ENCODE data around the gene KIAA0232. TPM values are rescaled to one million over a fixed set of nuclear protein-coding genes. Genes with fewer than 3 reads are reported as not detected.

The KIAA0232 gene
- polyA plus RNA-seq, 1 donor from 2014 or later, result 57.6 TPM

DNA sequence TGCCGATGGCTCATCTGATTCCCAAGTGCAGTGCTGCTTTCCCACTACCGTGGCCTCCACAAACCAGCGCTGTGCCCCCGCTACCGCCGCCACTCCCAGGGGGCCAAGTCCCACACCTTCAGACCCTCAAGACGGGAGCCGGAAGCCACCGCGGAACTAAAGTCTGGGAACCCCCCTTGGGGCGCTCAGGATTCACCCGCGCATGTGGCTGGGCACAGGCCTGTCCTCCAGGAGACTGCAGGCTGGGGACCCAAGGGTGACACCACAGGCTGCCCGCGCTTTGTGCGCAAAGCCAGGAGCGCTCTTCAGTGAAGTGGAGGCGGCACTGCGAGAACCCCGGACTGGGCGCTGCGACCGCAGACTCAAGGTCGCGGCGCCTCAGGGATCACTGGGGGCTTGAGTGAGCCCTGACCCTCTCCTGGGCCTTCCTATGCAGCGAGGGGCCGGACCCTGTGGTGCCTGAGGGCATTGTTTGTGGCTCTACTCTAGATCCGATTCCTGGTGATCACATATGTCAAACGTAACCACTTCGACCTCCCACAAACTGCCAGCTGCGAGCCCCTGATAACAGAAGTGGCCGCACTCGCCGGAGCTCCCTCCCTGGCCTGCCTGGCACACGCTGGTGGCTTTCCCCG lies 106.7 kb downstream of the KIAA0232 start:
- peaks cover 5% of the 10 kb centered on the region for H3K36me3 ChIP-seq (ENCODE audit: insufficient read depth, low read length)
- no peaks in the 10 kb centered on the region for H3K9me3 ChIP-seq (ENCODE audit: low read length)
- no peaks in the 10 kb centered on the region for H3F3A ChIP-seq (ENCODE audit: insufficient read depth, low read length, poor library complexity, severe bottlenecking)
- no peak for TF ChIP-seq RAD21 (conservative IDR thresholded peaks at IDR 0.05)
- H3K27ac ChIP-seq (ENCODE audit: low read length), result no peak overlapping the region
- H3K9me2 ChIP-seq (ENCODE audit: insufficient read depth, low read length), result no peaks in the 10 kb centered on the region
- H4K20me1 ChIP-seq (ENCODE audit: insufficient read depth), result no peaks in the 10 kb centered on the region
- H3K79me2 ChIP-seq (replicated peaks; ENCODE audit: insufficient read depth, low read length), result no peaks in the 10 kb centered on the region
- no peaks in the 10 kb centered on the region for H3K27me3 ChIP-seq (ENCODE audit: insufficient read depth, low read depth, low read length)
- H2AFZ ChIP-seq (ENCODE audit: low read depth, low read length), result no peak overlapping the region
- H3K4me3 ChIP-seq (ENCODE audit: low read length), result no peak overlapping the region
- no peak overlapping the region for H3K9ac ChIP-seq (ENCODE audit: low read length)
- no peak overlapping the region for H3K4me2 ChIP-seq (ENCODE audit: low read length)

DNA sequence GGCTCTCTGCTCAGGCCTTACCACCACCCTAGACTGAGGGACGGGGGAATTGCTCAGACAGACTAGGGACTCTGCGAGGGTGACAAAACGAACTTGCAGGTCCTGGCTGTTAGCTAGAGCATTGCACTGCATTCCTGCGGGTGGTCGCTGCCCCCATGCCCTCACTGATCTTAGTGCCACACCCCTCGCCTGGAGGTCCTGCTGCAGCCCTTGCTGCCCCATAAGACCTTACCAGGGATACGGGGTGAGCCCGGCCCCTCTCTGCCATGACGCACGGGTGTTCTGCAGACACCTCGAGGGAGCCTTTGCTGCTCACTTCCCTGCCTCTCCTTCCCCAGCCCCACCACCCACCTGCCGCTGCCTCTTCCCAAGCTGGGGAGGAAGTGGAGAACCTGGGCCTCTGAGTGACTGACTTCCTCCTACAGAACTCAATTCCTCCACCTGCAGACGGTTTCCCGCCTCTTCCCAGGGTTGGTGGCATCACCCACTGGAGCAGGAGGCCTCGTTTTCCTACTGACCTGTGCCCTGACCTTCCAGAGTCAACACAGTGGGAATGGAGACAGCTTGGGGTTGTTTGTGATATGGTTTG lies 107.3 kb downstream of the KIAA0232 start:
- H3K36me3 ChIP-seq (ENCODE audit: insufficient read depth, low read length), result peaks cover 5% of the 10 kb centered on the region
- no peaks in the 10 kb centered on the region for H3K27me3 ChIP-seq (ENCODE audit: insufficient read depth, low read depth, low read length)
- TF ChIP-seq, protein P1, sequence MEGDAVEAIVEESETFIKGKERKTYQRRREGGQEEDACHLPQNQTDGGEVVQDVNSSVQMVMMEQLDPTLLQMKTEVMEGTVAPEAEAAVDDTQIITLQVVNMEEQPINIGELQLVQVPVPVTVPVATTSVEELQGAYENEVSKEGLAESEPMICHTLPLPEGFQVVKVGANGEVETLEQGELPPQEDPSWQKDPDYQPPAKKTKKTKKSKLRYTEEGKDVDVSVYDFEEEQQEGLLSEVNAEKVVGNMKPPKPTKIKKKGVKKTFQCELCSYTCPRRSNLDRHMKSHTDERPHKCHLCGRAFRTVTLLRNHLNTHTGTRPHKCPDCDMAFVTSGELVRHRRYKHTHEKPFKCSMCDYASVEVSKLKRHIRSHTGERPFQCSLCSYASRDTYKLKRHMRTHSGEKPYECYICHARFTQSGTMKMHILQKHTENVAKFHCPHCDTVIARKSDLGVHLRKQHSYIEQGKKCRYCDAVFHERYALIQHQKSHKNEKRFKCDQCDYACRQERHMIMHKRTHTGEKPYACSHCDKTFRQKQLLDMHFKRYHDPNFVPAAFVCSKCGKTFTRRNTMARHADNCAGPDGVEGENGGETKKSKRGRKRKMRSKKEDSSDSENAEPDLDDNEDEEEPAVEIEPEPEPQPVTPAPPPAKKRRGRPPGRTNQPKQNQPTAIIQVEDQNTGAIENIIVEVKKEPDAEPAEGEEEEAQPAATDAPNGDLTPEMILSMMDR (IDR thresholded peaks at IDR 0.05; ENCODE audit: poor library complexity, severe bottlenecking), result no peak
- TF ChIP-seq SMC3 (conservative IDR thresholded peaks at IDR 0.05; ENCODE audit: poor library complexity), result no peak
- TF ChIP-seq, protein P2, sequence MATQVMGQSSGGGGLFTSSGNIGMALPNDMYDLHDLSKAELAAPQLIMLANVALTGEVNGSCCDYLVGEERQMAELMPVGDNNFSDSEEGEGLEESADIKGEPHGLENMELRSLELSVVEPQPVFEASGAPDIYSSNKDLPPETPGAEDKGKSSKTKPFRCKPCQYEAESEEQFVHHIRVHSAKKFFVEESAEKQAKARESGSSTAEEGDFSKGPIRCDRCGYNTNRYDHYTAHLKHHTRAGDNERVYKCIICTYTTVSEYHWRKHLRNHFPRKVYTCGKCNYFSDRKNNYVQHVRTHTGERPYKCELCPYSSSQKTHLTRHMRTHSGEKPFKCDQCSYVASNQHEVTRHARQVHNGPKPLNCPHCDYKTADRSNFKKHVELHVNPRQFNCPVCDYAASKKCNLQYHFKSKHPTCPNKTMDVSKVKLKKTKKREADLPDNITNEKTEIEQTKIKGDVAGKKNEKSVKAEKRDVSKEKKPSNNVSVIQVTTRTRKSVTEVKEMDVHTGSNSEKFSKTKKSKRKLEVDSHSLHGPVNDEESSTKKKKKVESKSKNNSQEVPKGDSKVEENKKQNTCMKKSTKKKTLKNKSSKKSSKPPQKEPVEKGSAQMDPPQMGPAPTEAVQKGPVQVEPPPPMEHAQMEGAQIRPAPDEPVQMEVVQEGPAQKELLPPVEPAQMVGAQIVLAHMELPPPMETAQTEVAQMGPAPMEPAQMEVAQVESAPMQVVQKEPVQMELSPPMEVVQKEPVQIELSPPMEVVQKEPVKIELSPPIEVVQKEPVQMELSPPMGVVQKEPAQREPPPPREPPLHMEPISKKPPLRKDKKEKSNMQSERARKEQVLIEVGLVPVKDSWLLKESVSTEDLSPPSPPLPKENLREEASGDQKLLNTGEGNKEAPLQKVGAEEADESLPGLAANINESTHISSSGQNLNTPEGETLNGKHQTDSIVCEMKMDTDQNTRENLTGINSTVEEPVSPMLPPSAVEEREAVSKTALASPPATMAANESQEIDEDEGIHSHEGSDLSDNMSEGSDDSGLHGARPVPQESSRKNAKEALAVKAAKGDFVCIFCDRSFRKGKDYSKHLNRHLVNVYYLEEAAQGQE (IDR thresholded peaks at IDR 0.05; ENCODE audit: borderline replicate concordance), result no peak
- no peak for TF ChIP-seq EZH2 (IDR thresholded peaks at IDR 0.05; ENCODE audit: borderline replicate concordance, insufficient read depth, low read length, poor library complexity, severe bottlenecking)
- no peak for TF ChIP-seq EP300 (conservative IDR thresholded peaks at IDR 0.05; ENCODE audit: poor library complexity, severe bottlenecking)
- TF ChIP-seq POLR2AphosphoS5 (IDR thresholded peaks at IDR 0.05), result no peak
- H2AFZ ChIP-seq (ENCODE audit: low read depth, low read length), result no peak overlapping the region
- no peaks in the 10 kb centered on the region for H3K9me2 ChIP-seq (ENCODE audit: insufficient read depth, low read length)
- H3K27ac ChIP-seq (ENCODE audit: low read length), result no peak overlapping the region
- no peak overlapping the region for H3K4me3 ChIP-seq (ENCODE audit: low read length)
- no peaks in the 10 kb centered on the region for H3F3A ChIP-seq (ENCODE audit: insufficient read depth, low read length, poor library complexity, severe bottlenecking)
- no peaks in the 10 kb centered on the region for H3K9me3 ChIP-seq (ENCODE audit: low read length)
- no peaks in the 10 kb centered on the region for H4K20me1 ChIP-seq (ENCODE audit: insufficient read depth)
- no peak overlapping the region for H3K9ac ChIP-seq (ENCODE audit: low read length)
- no peaks in the 10 kb centered on the region for H3K79me2 ChIP-seq (replicated peaks; ENCODE audit: insufficient read depth, low read length)
- H3K4me2 ChIP-seq (ENCODE audit: low read length), result no peak overlapping the region

DNA sequence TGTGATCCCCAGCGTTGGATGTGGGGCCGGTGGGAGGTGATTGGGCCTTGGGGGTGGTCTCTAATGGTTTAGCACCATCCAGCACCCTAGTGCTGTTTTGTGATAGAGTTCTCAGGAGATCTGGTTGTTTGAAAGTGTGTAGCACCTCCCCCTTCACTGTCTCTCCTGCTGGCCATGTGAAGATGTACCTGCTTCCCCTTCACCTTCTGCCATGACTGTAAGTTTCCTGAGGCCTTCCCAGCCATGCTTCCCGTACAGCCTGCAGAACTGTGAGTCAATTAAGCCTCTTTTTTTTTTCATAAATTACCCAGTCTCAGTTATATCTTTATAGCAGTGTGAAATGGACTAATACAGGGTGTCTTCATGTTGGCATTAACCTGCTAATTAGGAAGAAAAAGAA lies 107.8 kb downstream of the KIAA0232 start:
- H3K36me3 ChIP-seq (ENCODE audit: insufficient read depth, low read length), result peaks cover 5% of the 10 kb centered on the region
- H3F3A ChIP-seq (ENCODE audit: insufficient read depth, low read length, poor library complexity, severe bottlenecking), result no peaks in the 10 kb centered on the region

More for the DNA sequence above, 107.8 kb downstream of the KIAA0232 start:
- Histone ChIP-seq H3K4me3 (ENCODE audit: low read length) (no peak overlapping the region), H3K9me2 (ENCODE audit: insufficient read depth, low read length) (no peaks in the 10 kb centered on the region), H3K27me3 (ENCODE audit: insufficient read depth, low read depth, low read length) (no peaks in the 10 kb centered on the region), H3K79me2 (replicated peaks; ENCODE audit: insufficient read depth, low read length) (no peaks in the 10 kb centered on the region), H2AFZ (ENCODE audit: low read depth, low read length) (no peak overlapping the region), H3K4me2 (ENCODE audit: low read length) (no peak overlapping the region), H3K27ac (ENCODE audit: low read length) (no peak overlapping the region), H3K9ac (ENCODE audit: low read length) (no peak overlapping the region), H4K20me1 (ENCODE audit: insufficient read depth) (no peaks in the 10 kb centered on the region), H3K9me3 (ENCODE audit: low read length) (no peaks in the 10 kb centered on the region)
- TF ChIP-seq SMC3 (conservative IDR thresholded peaks at IDR 0.05; ENCODE audit: poor library complexity) (no peak), POLR2AphosphoS5 (IDR thresholded peaks at IDR 0.05) (no peak), RAD21 (conservative IDR thresholded peaks at IDR 0.05) (no peak), MXI1 (conservative IDR thresholded peaks at IDR 0.05; ENCODE audit: poor library complexity, severe bottlenecking) (no peak), TAF1 (IDR thresholded peaks at IDR 0.05; ENCODE audit: low read depth) (no peak), EP300 (conservative IDR thresholded peaks at IDR 0.05; ENCODE audit: poor library complexity, severe bottlenecking) (no peak), EZH2 (IDR thresholded peaks at IDR 0.05; ENCODE audit: borderline replicate concordance, insufficient read depth, low read length, poor library complexity, severe bottlenecking) (no peak)
- TF ChIP-seq, protein P2 (IDR thresholded peaks at IDR 0.05; ENCODE audit: borderline replicate concordance), result no peak
- TF ChIP-seq, protein P1 (IDR thresholded peaks at IDR 0.05; ENCODE audit: poor library complexity, severe bottlenecking), result no peak

All from neural cell (in vitro differentiated cells).